Measurements from ENCODE around the gene UBALD2. TPM values are rescaled to one million over a fixed set of nuclear protein-coding genes. Genes with fewer than 3 reads are reported as not detected.
A peak's percentile ranks its signal among the peaks of the same experiment; 100 is the strongest.

UBALD2 gene
- total and polyA plus RNA-seq, 2 of the 13 experiments (the other 11 are each of a cell fraction or from before 2014, with no cell fraction given), result 3.3 to 89.7 TPM

GRCh38 chr17:76248013-76248782, 16.9 kb upstream of the UBALD2 start (continued):
- TF ChIP-seq ZNF275 (CRISPR knock-in tag; IDR thresholded peaks at IDR 0.05; ENCODE audit: borderline replicate concordance), result no peak
- peak; percentile 54 for TF ChIP-seq GATAD2A (CRISPR knock-in tag; IDR thresholded peaks at IDR 0.05)
- TF ChIP-seq MAFG (CRISPR knock-in tag; IDR thresholded peaks at IDR 0.05), result no peak
- no peak for TF ChIP-seq ZFP62 (CRISPR knock-in tag; IDR thresholded peaks at IDR 0.05)
- TF ChIP-seq ZNF800 (CRISPR knock-in tag; IDR thresholded peaks at IDR 0.05), result no peak
- TF ChIP-seq ZNF446 (CRISPR knock-in tag; IDR thresholded peaks at IDR 0.05), result no peak
- no peak for TF ChIP-seq REL (CRISPR knock-in tag; conservative IDR thresholded peaks at IDR 0.05)
- no peak for TF ChIP-seq ZBTB14 (CRISPR knock-in tag; IDR thresholded peaks at IDR 0.05)
- TF ChIP-seq HOXA5 (CRISPR knock-in tag; IDR thresholded peaks at IDR 0.05), result no peak
- TF ChIP-seq SAP130 (CRISPR knock-in tag; IDR thresholded peaks at IDR 0.05; ENCODE audit: low read depth), result no peak; the same call in 1 of the 2 replicates
- TF ChIP-seq ZNF281 (CRISPR knock-in tag; IDR thresholded peaks at IDR 0.05; ENCODE audit: borderline replicate concordance), result no peak
- 0 out of 2 replicates have a peak, but pooled peaks have one; percentile 20 for TF ChIP-seq ZNF263 (CRISPR knock-in tag; IDR thresholded peaks at IDR 0.05)
- TF ChIP-seq DPF2 (CRISPR knock-in tag; IDR thresholded peaks at IDR 0.05; ENCODE audit: borderline replicate concordance, low read depth), result no peak
- TF ChIP-seq MAFF (IDR thresholded peaks at IDR 0.05; ENCODE audit: low read depth, low read length), result no peak
- TF ChIP-seq BCL6 (CRISPR knock-in tag; IDR thresholded peaks at IDR 0.05), result peak; percentile 22; the same call in 1 of the 2 replicates
- TF ChIP-seq NR2F2 (IDR thresholded peaks at IDR 0.05; ENCODE audit: borderline replicate concordance, low read depth), result no peak
- no peak for TF ChIP-seq ZNF280D (CRISPR knock-in tag; IDR thresholded peaks at IDR 0.05)
- no peak for TF ChIP-seq ZNF230 (CRISPR knock-in tag; IDR thresholded peaks at IDR 0.05)
- no peak for TF ChIP-seq SOX6 (IDR thresholded peaks at IDR 0.05)
- no peak for TF ChIP-seq SOX6 (CRISPR knock-in tag; IDR thresholded peaks at IDR 0.05)

Data from HepG2 (cell line).